ENCODE results near the gene IKZF2. TPM values are rescaled to one million over a fixed set of nuclear protein-coding genes. Genes with fewer than 3 reads are reported as not detected.

Gene IKZF2
- total and polyA plus RNA-seq, 2 donors (not counting 3 experiments of a cell fraction or from before 2014, with no cell fraction given), result 0.08 to 0.46 TPM

GRCh38 chr2:212974692-212975091 is 176.7 kb downstream of the IKZF2 start:
- Histone ChIP-seq H3K79me2 (ENCODE audit: control insufficient read depth, insufficient read depth, low read length) (no peaks in the 10 kb centered on the region), H3K9ac (replicated peaks; ENCODE audit: extremely low read depth, insufficient read depth, low read length) (no peak overlapping the region), H2AFZ (ENCODE audit: low read depth, low read length) (no peak overlapping the region), H4K20me1 (replicated peaks; ENCODE audit: control insufficient read depth, extremely low read depth, insufficient read depth, low read length) (no peaks in the 10 kb centered on the region), H3K27ac (ENCODE audit: insufficient read depth, low read depth, low read length) (no peak overlapping the region), H3K36me3 (ENCODE audit: control insufficient read depth in 2 of 2, extremely low read depth in 1 of 2, insufficient read depth in 2 of 2, low read length in 2 of 2) (no peaks in the 10 kb centered on the region), H3K4me1 (ENCODE audit: control insufficient read depth, extremely low read depth, insufficient read depth, low read length) (no peaks in the 10 kb centered on the region), H3K4me3 (replicated peaks in 1 of 3; ENCODE audit: insufficient read depth in 1 of 3, low read depth in 1 of 3, low read length in 3 of 3) (no peak overlapping the region), H3K9me3 (replicated peaks; ENCODE audit: control insufficient read depth, insufficient read depth, low read length) (no peaks in the 10 kb centered on the region), H3K9me1 (replicated peaks; ENCODE audit: control insufficient read depth, extremely low read depth, insufficient read depth, low read length) (no peaks in the 10 kb centered on the region), H3K27me3 (ENCODE audit: control insufficient read depth in 2 of 2, insufficient read depth in 2 of 2, low read length in 2 of 2) (no peaks in the 10 kb centered on the region), H3K4me2 (ENCODE audit: insufficient read depth, low read length) (no peak overlapping the region)
- intact Hi-C loops (cut with micrococcal nuclease) (no loop called here), dilution Hi-C loops (cut with MboI; ENCODE audit: extremely low pct_ligation_motif_present, low sequenced_read_pairs) (no loop called here)
- FAIRE-seq (no peak), DNase-seq (ENCODE audit: low read depth, low spot score) (no peak)
- ChIA-PET POLR2A (no interaction called here), CTCF (no interaction called here)
- no peak for TF ChIP-seq POLR2AphosphoS5 (IDR thresholded peaks at IDR 0.05; ENCODE audit: insufficient read depth, low read depth, low read length)
- no peak for TF ChIP-seq CTCF (IDR thresholded peaks at IDR 0.05; ENCODE audit: extremely low read depth in 1 of 2, insufficient read depth in 1 of 2, low read depth in 1 of 2, low read length in 2 of 2)
- no TSS peak for BruUV-seq (replicated peaks)

GRCh38 chr2:212973347-212973746 is 178.1 kb downstream of the IKZF2 start:
- no peaks in the 10 kb centered on the region for H3K27me3 ChIP-seq (ENCODE audit: control insufficient read depth in 2 of 2, insufficient read depth in 2 of 2, low read length in 2 of 2)
- dilution Hi-C loops (cut with MboI; ENCODE audit: extremely low pct_ligation_motif_present, low sequenced_read_pairs), result no loop called here
- ChIA-PET CTCF (interaction anchor here (1.3 kb wide), 1 partner anchor 196 kb away, joined by 3 read pairs; no protein-coding TSS in a partner anchor), POLR2A (no interaction called here)
- DNase-seq (ENCODE audit: low read depth, low spot score) (no peak), FAIRE-seq (no peak)
- no peaks in the 10 kb centered on the region for H3K4me1 ChIP-seq (ENCODE audit: control insufficient read depth, extremely low read depth, insufficient read depth, low read length)
- H3K4me3 ChIP-seq (replicated peaks in 1 of 3; ENCODE audit: insufficient read depth in 1 of 3, low read depth in 1 of 3, low read length in 3 of 3), result no peak overlapping the region
- H4K20me1 ChIP-seq (replicated peaks; ENCODE audit: control insufficient read depth, extremely low read depth, insufficient read depth, low read length), result no peaks in the 10 kb centered on the region
- no peak overlapping the region for H3K9ac ChIP-seq (replicated peaks; ENCODE audit: extremely low read depth, insufficient read depth, low read length)
- no peaks in the 10 kb centered on the region for H3K79me2 ChIP-seq (ENCODE audit: control insufficient read depth, insufficient read depth, low read length)
- no peak for TF ChIP-seq POLR2A (IDR thresholded peaks at IDR 0.05; ENCODE audit: low read depth, low read length)
- no peak for TF ChIP-seq CTCF (IDR thresholded peaks at IDR 0.05; ENCODE audit: extremely low read depth in 1 of 2, insufficient read depth in 1 of 2, low read depth in 1 of 2, low read length in 2 of 2)
- no peak for TF ChIP-seq FOS (IDR thresholded peaks at IDR 0.05; ENCODE audit: borderline replicate concordance, insufficient read depth, low read length)
- no peak for TF ChIP-seq JUN (IDR thresholded peaks at IDR 0.05; ENCODE audit: borderline replicate concordance, insufficient read depth, insufficient read length, low read depth)
- no peak for TF ChIP-seq GATA2 (IDR thresholded peaks at IDR 0.05; ENCODE audit: insufficient read depth, insufficient read length, low read depth, low read length)
- TF ChIP-seq POLR2AphosphoS5 (IDR thresholded peaks at IDR 0.05; ENCODE audit: insufficient read depth, low read depth, low read length), result no peak
- TF ChIP-seq EZH2 (IDR thresholded peaks at IDR 0.05; ENCODE audit: borderline replicate concordance, low read depth, low read length, severe bottlenecking), result no peak
- TF ChIP-seq MAX (IDR thresholded peaks at IDR 0.05; ENCODE audit: insufficient read depth, insufficient read length), result no peak
- TF ChIP-seq MYC (IDR thresholded peaks at IDR 0.05; ENCODE audit: low read depth, low read length), result no peak
- no peaks in the 10 kb centered on the region for H3K36me3 ChIP-seq (ENCODE audit: control insufficient read depth in 2 of 2, extremely low read depth in 1 of 2, insufficient read depth in 2 of 2, low read length in 2 of 2)
- H3K4me2 ChIP-seq (ENCODE audit: insufficient read depth, low read length), result no peak overlapping the region
- no peak overlapping the region for H3K27ac ChIP-seq (ENCODE audit: insufficient read depth, low read depth, low read length)
- no TSS peak for BruUV-seq (replicated peaks)
- no peaks in the 10 kb centered on the region for H3K9me1 ChIP-seq (replicated peaks; ENCODE audit: control insufficient read depth, extremely low read depth, insufficient read depth, low read length)
- intact Hi-C loops (cut with micrococcal nuclease), result no loop called here
- H3K9me3 ChIP-seq (replicated peaks; ENCODE audit: control insufficient read depth, insufficient read depth, low read length), result no peaks in the 10 kb centered on the region
- no peak overlapping the region for H2AFZ ChIP-seq (ENCODE audit: low read depth, low read length)

Data from endothelial cell of umbilical vein (primary cell).